Activated CD8-positive, alpha-beta memory T cell treated with anti-CD3 and anti-CD28 coated beads for 48 hours (primary cell): Measurements from ENCODE around the gene PLCB1.
"Not testable (repeated sequence)": the region's sequence is repeated elsewhere in the genome, so short reads cannot be mapped to it uniquely, and the experiment has no call there.

Experiments used
- DNase-seq, 3 experiments: peaks; one replicate each; pipeline ENCODE4 v3.0.0-alpha.2; 2020; ENCODE audit warnings: low read depth in 2 of 3, low spot score in 2 of 3

Gene PLCB1

DNA sequence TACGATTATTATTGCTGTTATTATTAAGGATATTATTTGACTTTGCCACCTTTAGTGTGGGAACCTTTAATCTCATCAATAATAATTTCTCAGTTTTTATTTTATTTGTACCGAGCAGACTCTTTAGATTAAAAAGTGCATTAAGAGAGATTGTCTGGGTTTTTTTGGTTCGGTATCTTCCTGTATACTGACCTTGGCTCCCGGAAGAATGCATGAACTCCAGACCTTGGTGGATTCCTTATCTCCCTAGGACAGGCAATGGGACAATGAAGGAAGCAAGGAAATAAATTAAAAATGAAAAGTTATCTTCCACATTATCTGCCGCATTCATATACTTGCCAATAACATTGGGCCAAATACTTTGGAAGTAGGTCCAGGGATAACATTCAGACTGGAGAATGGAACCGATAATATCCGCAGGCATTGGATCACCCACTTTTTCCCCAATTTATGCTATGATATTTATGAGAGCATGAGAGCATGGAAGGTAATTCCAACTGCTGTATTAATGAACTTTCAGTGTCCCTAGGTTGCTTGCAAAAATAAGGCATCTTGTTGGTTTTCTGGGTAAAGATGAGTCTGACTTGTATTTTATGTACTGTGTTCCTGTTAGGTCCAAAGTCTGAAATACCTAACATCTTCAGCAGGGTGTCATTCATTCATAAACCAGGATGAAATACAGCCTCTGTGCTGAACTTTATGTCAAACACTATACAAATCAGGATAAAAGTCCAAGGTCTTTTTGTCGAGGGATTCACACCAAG is 232.1 kb downstream of the PLCB1 start:
- no peak for DNase-seq

DNA sequence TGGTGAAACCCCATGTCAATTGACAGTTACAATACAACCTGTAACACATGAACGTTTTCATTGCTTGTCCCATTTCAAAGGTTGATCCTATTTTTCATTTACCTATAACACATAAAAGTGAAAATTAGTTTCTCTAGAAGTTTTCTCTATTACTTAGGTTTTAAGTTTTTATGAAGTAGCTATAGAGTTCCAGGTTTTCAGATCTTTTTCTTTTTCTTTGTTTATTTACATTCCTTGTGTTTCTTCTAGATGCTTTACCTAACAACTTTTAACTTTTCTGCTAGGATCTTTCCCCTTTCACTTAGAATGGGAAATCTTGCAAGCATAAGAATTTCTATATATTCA is 232.6 kb downstream of the PLCB1 start:
- DNase-seq, result no peak

DNA sequence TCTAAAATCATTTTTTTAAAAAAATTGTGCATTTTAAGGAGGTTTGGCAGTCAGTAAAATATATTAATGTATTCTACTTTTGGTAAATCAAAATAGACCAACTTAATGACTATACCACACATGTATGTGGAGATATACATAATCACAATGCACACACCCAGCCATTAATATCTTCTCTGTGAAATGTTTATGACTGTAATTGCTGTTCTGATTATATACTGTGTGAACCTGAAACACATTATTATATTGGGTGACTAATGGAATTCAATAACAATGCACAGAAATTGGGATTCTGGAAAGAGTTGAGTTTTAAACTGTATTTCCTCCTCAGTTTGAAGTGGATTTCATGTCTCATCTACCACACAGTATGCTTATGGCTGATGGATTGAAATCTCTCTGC is 233.6 kb downstream of the PLCB1 start:
- DNase-seq, result no peak

DNA sequence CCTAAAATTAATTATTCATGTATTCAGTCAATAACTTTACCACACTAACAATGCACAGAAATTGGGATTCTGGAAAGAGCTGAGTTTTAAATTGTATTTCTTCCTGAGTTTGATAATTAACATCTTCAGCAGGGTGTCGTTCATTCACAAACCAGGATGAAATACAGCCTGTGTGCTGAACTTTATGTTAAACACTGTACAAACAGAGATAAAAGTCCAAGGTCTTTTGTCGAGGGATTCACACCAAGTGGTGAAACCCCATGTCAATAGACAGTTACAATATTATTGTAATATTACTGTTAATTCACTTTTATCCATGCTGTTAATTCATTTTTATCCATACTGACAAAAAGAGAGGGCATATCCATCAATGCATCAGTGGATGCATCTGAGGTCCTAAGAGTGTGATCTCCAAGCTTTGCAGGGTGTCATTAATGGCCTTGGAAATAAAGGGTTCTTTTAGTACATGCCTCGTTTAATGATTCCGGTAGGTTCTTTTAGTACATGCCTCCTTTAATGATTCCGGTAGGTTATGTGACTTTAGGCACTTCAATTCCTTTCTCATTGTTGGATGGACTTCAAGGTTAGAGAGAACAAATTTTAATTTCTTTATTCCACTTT is 234.3 kb downstream of the PLCB1 start:
- DNase-seq, result no peak

DNA sequence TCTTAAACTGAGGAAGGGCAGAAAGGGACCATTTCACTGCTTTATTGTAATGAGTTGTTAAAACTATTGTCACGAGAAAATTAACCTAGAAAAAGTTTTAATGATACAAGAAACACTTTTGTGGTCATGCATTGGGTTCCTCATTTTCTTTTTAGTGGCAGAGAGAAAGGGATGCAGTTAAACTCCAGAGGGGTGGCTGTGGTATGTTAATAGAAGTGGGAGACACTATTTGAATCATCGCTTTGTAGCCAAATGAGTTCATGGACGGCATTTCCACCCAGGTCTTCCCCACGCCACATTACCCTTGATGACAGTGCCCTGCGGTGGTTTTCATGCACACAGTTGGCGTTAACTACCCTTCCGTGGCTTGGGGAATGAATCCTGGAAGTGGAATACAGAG is 235.6 kb downstream of the PLCB1 start:
- DNase-seq, result no peak

DNA sequence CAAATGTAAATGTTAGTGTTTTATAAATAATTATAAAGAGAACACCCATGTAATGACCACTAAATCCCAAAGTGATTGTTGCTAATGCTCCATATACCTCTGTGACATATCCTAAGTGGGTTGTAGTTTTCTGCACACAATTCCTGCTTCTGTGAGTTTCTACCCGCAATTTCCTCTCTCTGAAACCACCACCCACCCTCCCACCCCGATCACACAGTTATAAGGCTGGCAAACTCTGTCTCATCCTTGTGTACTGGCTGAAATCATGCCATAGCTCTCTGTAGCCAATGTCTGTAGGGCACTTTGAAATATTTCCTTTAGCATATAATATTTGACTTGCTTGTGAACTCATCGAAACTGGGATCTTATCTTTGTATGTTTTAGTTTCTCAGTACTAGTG is 236.6 kb downstream of the PLCB1 start:
- DNase-seq, result no peak

DNA sequence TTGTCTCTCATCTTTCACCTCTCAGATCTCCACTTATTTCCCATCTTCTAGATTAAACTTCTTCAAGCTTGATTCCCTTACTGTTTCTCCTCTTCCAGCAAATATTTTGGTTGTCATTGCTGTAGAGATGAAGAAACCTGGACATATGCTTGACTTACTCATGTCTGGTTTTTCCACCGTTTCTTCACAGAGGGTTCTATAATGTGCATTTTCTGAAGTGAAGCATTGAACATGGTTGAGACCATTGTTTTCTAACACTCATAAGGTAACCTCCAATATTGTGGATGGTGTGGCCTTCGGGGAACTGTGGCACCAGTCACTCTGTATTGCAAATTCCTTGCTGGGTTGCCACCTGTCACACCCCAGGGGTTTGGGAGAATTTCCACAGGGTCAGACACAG is 237.2 kb downstream of the PLCB1 start:
- no peak for DNase-seq

DNA sequence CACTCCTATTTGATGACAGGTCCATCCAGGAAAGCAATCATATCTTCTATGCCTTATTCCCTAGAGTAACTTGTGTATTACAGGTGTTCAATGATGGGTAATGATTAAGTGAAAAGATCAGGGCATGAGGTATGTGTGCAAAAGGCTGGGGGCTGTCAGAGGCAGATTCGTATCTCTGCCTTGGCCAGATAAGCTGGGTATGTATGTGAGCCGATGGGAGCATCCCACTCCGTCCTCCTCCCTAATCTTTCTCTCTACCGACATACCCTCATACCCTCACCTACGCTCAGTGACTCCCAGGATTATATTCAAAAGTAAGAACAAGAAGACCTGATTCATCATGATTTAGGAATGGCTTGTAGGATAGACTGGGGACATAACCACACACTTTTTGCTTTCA is 238.7 kb downstream of the PLCB1 start:
- no peak for DNase-seq

DNA sequence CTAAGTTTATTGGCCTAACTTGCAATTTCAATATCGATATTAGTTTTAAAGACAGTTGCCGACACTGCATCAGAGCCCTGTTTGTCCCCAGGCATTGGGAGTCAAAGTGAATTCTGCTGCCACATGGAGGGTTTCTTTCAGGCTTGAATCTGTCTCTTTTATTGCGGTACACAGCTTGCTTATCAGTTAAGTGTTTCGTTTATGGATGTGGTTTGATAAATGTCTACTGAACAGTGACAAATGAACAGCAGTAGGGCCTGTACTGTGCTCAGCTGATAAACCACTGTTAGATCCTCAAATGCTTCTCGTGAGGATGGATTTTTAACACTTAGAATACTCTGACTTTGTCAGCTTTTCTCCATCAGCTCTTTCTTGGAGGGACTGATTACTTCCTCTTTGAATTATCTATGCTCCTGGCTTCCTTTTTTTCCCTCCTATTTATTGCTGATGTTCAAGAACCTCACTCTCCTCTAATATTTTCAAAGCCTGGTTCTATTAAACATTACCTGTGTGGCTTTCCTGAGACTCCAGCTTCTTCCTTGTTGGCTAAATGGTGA is 240.8 kb downstream of the PLCB1 start:
- no peak for DNase-seq

DNA sequence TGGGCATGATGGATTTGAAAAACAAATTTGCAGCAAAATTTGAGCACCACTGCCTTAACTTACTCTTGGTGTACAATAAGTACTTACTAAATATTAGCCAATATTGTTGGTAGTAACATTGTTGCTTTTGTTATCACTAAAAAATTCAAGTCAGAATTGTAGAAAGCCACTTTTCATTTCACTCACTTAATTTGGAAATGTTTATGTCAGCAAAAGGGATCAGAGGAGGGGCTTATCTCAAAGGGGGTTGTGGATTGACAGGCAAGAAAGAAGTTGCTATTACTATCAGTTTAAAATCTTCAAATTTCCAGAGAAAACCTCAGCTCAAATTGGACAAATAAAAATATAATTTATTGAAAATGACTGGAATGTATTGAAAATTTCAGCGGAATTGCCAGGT is 241.5 kb downstream of the PLCB1 start:
- DNase-seq, result no peak

DNA sequence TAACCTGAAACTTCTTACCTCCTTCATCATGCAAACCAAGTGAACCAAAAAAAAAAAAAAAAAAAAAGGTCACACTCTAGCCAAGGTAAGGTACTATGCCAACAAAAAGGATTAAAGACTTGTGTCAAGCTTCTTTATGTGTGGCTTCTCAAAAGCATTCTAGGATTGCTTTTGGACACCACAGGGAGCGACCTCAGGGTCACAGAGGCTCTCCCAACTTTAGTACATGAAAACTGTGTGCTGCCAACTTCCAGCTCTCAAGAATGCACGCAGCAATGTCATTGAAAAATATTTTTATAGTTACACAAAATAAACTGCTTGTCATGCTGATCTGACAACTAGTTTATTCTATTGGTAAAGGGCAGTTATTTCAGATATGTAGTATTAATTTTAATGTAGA is 243.8 kb downstream of the PLCB1 start:
- no peak for DNase-seq

DNA sequence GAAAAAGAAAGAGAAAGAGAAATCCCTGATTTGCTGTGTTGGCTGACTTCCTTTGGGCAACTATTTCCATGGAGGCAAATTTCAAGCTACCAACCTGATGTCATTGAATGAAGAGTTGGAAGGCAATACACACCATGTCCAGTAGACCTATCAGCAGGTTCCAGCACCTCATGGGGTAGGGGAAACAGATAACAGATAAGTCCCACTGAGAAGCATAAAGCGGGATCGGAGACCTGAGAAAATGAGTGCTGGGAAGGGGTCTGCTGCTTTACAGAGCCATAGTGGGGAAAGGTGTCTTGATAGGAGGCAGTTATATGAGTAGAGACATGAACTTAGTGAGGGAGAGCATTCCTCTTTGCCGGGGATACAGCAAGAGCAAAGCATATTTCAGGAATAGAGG is 244.9 kb downstream of the PLCB1 start:
- DNase-seq, result no peak

DNA sequence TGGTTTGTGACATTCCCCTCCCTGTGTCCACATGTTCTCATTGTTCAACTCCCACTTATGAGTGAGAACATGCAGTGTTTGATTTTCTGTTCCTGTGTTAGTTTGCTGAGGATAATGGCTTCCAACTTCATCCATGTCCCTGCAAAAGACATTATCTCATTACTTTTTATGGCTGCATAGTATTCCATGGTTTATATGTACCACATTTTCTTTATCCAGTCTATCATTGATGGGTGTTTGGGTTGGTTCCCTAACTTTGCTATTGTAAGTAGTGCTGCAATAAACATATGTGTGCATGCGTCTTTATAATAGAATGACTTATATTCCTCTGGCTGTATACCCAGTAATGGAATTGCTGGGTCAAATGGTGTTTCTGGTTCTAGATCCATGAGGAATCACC is 247.1 kb downstream of the PLCB1 start:
- not testable (repeated sequence) for DNase-seq

DNA sequence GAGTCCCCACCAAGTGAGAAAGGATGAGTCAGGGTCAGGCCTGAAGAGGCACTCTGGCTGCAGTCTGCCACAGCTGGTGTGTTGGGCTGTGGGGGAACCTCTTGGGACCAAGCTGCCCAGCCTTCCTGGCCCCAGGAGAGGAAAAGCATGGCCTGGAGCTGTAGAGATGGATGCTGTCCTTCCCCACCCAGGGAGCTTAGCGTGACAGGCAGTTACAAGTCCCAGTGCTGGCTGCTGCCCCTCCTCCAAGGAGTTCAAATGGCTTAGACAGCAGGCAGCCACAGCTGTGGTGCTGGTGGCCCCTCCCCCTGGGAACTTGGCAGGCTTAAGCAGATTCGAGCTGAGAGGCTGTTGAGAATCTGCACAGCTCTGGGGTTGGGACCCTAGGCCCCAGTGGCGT is 253.2 kb downstream of the PLCB1 start:
- DNase-seq, result no peak

DNA sequence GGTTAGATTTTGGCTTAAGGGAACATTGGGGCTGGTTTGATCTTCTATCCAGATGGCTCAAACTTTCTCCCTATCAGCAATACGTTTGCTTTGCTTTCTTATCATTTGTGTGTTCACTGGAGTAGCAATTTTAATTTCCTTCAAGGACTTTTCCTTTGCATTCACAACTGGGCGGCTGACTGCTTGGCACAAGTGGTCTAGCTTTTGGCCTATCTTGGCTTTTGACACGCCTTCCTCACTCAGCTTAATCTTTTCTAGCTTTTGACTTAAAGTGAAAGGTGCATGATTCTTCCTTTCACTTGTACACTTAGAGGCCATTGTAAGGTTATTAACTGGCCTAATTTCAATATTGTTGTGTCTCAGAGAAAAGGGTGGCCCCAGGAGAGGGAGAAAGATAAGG is 254.9 kb downstream of the PLCB1 start:
- DNase-seq, result no peak

DNA sequence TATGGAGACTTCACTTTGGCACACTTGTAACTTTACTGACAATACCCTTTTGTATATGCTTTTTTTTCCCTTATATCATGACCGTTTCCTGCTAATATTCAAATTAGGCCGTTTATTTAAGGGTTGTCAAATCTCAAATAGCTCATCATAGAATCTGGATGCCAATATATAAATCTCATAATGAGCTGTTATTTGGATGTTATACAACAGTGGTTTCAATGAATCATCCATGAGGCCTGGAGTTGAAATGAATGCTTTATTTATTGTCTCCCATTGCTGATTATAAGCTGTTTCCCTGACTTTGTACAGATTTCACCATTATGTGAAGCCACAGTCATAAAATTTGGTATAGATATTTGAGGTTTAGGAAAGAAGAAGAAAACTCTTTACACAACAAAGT is 256.1 kb downstream of the PLCB1 start:
- DNase-seq, result no peak

DNA sequence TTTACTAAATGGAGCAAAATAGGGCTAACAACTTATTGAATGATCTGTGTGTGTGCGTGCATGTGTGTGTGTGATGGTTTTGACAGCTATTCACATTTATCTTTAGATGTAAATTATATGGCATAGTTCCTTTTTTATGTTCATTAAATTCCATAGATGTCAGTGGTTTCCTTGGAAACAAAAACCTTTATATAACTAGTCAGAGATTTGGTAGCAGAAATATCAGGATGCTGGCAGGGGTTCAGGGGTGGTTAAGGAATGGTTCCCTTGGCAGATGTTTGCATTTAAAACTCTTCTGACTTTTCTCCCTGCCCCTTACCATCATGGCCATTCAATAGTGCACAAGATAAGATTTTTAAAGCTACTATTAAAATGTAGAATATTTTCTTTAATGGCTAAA is 256.6 kb downstream of the PLCB1 start:
- no peak for DNase-seq

DNA sequence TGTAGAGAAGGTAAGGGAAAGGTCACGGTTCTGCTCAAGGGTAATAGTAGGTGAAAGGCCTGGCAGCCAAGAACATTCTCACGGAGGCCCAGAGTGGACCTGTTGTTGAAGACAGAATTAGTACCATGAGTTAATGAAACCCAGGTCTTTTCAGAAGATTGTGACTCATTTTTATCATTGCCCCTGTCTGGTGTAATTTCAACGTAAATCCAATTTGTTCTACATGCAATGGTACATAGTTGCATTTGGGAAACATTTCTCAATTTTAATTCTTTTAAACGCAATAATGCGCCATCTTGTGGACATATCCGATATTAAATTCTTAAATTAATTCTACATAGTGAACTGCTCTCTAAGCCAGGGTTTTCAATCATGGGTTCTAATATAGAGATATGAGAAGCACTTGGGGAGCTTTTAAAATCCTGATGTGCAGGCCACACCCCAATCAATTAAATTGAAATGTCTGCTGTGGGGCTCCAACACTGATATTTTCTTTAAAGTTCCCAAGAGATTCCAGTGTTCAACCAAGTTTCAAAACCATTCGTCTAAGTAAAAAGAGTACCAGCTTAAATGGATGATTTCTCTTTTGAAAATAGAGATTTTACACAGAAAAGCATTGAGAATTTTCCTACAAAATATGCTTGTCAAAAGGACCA is 257.4 kb downstream of the PLCB1 start:
- no peak for DNase-seq

DNA sequence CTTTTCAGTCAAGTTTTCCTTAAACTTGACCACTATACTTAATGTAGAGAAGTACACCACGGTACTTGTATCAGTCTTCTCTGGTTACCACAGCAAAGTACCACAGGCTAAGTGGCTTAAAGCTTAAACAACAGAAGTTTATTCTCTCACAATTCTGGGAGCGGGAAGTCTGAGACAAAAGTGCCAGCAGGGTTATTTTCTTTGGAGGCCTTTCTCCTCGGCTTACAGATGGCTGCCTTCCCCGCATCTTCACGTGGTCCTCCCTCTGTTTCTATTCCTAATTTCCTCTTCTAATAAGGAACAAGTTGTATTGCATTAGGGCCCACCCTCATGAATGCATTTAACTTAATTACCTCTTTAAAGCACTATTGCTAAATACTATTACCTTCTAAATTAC is 258.0 kb downstream of the PLCB1 start:
- DNase-seq, result no peak

DNA sequence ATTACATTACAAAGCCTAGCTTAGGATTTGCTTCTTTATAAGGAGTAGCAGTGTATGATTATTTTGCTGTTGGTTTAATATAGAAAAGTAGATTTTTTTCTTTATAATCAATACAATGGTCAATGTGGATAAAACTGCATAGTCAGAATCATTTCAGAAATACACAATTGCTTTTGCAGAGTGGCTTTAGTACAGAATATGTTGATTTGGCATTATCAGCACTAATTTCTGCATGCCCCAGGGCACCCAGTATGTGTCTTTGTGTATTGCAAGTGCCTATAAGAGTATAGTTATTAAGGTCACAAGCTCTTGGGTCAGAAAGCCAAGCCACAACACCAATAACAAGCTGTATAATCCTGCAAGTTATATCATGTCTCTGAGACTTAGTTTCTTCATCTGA is 258.4 kb downstream of the PLCB1 start:
- DNase-seq, result no peak

DNA sequence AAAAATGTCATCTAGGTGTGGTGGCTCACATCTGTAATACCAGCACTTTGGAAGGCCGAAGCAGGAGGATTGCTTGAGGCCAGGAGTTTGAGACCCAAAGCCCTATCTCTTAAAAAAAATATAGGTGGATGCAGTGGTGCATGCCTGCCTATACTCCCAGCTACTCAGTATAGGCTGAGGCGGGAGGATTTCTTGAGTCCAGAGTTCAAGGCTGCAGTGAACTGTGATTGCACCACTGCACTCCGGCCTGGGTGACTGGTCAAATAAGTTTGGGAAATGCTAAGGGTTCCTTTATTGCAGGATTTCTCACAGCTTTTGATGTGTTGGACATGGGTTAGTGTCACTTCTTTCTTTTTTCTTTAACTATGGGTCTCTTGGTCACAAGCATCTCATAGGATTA is 261.3 kb downstream of the PLCB1 start:
- no peak for DNase-seq

DNA sequence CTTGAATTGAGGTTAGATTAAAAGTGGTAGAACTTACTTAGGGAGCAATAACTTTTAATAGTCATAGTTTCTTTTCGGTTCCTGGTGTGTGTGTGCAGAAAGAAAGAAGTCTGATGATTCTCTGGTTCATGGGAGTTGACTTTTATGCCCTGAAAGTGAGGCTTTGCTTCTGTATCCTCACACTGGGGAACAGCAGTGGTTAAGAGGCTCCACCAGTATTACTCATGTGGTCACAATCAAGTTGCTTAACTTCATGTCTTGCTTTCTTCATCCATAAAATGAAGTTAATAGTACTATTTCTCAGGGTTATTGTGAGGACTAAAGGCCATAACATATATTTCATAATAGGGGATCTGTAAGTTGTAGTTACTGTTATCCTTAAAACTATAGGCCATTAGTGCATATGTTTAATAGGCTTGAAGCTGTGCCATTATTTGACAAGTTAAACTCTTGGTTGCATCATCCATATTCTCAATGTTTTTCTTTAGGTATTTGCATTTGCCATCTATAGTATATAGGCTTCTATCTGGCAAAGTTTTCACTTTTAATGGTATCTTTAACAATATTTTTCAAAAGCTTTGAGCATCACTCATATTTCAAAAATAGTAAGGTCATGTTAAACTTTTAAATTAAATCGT is 262.4 kb downstream of the PLCB1 start:
- no peak for DNase-seq
